GM21390 (cell line): Measurements from ENCODE around the gene LRP2.
"Not testable (repeated sequence)": the region's sequence is repeated elsewhere in the genome, so short reads cannot be mapped to it uniquely, and the experiment has no call there.

Experiments used
- ATAC-seq: cut with Tn5 transposase; IDR thresholded peaks from one replicate; pipeline ENCODE4 v1.9.1; 2021; ENCODE audit not compliant: unreplicated experiment

Gene LRP2

DNA sequence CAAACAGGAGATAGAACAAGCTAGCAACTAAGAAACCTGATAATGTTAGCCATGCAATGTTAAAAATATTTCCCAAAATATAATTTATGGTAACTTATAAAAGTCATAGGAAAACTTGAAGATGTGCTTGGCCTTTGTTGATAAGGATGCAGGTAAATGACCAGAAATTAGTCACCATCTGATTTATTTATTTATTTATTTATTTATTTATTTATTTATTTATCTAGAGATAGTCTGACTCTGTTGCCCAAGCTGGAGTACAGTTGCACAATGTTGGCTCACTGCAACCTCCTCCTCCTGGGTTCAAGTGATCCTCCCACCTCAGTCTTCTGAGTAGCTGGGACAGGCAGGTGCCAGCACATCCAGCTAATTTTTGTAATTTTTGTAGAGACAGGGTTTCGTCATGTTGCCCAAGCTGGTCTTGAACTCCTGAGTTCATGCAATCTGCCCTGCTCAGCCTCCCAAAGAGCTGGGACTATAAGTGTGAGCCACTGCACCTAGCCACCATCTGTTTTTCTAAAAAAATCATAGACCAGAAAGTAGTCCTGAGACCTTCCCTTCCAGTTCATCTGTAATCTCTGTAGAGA lies 183.4 kb downstream of the LRP2 start:
- ATAC-seq, result no peak

DNA sequence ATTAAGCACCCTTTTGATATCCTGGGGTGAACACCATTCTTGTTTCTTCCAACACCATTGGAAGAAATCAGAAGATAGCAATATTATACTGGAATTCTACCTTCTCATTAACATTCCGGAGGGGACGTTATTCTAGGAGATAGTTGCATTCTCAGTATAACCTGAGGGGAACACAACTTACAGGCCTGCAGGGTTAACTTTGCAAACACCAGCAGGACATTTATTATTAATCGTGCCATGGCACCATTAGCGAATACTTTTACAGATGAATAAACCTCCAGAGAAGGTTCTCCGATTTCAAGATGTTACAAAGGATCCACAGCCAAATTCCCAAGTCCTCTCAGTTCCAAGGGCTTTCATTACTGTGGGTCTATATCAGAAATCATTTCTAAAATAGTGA lies 184.0 kb downstream of the LRP2 start:
- ATAC-seq, result no peak

GRCh38 chr2:169175112-169175511 lies 187.2 kb downstream of the LRP2 start:
- no peak for ATAC-seq

- ATAC-seq, result no peak
Measured at GRCh38 chr2:169173876-169174275, 188.5 kb downstream of the LRP2 start.

DNA sequence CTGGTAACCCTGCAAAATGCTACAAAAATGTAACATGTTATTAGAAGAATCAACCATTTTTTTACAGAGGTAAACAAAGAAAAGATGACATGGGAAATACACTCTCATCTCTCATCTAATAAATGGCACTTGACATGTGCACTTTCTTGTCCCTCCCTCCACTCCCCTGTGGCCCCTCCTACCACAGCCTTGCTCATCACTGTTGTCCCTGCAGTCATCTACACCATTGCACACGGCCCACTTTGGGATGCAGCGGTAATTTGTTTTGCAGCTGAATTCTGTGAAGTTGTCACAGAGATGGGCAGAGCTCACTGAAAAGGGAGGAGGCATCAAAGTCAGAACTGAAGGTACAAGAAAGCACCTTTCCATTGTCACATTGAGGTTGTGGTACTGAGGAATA lies 189.4 kb downstream of the LRP2 start:
- no peak for ATAC-seq

GRCh38 chr2:169172151-169172735 lies 190.1 kb downstream of the LRP2 start:
- ATAC-seq, result no peak

GRCh38 chr2:169165791-169166190 lies 196.5 kb downstream of the LRP2 start:
- no peak for ATAC-seq

DNA sequence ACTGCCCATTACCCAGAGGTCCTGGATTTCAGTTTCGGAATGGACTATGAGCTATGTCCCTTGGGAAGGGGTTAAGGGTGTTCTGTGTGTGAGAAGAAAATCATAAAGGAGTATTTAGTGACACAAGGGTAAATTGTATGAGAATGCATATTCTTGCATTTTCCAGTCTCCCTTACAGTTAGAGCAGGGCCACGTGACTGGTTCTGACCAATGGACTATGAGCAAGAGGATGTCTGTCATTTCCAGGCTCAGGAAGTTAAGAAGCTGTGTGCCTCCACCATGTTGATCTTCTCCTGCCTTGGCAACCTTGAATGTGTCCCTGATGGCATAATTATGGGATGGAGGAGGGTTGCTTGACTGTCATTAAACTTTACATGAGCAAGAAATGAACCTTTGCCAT lies 198.0 kb downstream of the LRP2 start:
- ATAC-seq, result no peak

- ATAC-seq, result no peak
Measured at GRCh38 chr2:169162613-169163012, 199.7 kb downstream of the LRP2 start.

GRCh38 chr2:169160926-169161481 lies 201.3 kb downstream of the LRP2 start:
- no peak for ATAC-seq

DNA sequence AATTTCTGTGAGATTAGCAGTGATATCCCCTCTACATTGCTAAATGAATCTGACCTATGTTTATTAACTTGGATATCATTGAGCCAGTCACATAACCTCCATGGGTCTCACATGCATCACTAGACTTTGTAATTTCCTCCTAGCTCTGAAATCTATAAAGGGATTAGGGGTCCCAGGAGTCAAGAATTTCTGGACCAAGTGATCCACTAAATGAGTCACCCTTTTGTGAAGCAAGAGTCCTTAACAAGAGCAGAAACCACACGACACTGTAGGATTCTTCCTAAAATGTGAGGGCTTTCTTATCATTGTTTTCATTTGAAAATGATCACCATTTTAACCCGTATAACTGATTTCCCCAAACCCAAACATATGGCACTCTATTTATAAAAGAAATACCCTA lies 202.6 kb downstream of the LRP2 start:
- ATAC-seq, result no peak

DNA sequence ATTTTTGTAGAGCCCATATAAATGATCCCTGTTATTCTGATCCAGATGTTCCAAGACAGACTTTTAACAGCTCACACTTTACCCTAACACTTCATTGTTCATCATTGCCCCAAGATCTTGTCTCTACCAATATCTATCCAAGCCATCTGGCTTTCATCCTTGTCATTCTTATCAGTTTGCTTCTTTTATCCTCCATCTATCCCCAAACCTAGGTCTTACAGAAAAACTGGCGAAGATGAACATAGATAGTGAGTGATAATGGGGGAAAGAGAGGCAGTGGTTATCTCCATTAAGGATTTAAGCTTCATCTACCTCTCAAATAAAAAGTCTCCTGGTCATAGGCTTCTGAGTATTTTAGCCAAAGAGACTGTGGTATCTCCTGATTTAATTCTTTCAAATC lies 203.5 kb downstream of the LRP2 start:
- ATAC-seq, result no peak

DNA sequence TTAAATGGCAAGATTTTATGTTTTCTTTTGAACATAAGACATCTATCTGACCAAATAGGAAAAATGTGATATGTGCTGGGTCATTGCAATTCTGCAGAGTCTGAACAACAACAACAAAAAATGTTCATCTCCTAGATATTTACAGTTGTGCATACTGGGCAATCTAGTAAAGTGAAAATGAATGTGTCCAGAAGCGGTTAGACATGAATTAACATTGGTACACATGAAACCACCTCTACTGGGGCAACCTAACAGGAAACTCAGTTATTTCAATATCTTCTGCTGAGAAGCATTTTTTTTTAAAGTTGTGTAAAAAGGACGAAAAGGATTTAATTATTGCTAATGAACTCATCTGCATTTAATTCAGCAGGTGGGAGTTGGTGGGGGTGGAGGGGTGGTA lies 216.1 kb downstream of the LRP2 start:
- no peak for ATAC-seq

DNA sequence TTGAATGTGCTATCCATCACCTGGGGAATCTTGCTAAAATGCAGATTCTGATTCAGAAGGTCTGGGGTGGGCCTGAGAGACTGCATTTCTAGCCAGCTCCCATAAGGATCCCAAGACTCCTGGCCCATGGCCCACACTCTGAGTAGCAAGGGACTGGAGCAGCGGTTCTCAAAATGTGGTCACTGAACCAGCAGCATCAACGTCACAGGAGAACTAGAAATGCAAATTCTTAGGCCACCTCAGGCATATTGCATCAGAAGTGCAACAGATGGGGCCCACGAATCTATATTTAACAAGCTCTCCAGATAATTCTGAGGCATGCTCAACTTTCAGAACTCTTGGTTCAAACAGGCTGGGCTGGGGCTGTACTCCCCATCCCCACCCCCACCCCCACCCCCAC lies 218.3 kb downstream of the LRP2 start:
- ATAC-seq, result no peak

DNA sequence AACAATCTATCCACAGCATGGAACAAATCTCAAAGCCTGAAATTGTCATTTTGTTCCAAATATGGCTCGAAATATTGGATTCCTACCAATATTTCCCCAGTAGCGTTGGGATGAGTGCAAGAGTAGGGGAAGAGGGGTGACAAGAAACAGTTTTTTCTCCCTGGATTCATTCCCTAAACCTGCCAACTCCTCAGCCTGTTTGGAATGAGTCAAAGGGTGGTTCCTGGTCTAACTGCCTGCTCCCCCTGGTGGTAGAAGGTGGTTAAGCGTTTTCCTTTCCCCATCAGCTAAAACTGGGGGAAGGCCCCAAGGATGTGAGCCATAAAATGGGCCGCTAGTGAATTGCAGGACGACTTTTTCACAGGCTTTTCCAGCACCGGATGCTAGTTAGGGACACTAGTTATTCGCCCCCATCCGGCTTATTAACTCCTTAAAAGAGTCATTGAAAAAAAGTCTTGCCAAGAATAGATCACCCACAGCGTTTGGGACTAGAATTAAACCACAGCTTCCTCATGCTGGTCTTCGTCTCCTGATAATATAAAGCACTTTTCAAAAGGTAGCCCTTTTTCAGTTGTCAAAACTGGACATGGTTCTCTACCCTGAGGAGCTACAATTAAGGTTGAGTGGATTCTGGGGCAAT lies 220.5 kb downstream of the LRP2 start:
- ATAC-seq, result peak; percentile 74

- ATAC-seq, result no peak
Measured at GRCh38 chr2:169139993-169140767, 222.2 kb downstream of the LRP2 start.

- no peak for ATAC-seq
Measured at GRCh38 chr2:169139145-169139544, 223.2 kb downstream of the LRP2 start.

DNA sequence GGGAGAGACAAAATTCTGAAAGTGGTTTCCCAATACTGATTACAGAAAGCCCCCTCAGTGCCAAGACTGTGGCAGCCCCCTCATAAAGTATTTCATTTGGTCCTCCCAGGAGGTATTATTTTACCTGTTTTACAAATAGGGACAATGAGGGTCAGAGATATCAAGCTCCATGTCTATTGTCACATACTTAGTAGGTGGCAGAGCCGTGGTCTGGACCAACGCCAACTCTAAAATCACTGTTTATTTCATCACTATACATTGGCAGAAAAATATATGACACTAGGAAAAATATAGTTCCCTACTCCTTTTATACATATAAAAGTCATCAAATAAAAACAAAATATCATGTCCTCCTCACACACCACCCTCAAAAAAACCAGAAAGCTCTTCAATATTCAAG lies 224.4 kb downstream of the LRP2 start:
- ATAC-seq, result no peak

- ATAC-seq, result no peak
Measured at GRCh38 chr2:169136885-169137534, 225.3 kb downstream of the LRP2 start.

DNA sequence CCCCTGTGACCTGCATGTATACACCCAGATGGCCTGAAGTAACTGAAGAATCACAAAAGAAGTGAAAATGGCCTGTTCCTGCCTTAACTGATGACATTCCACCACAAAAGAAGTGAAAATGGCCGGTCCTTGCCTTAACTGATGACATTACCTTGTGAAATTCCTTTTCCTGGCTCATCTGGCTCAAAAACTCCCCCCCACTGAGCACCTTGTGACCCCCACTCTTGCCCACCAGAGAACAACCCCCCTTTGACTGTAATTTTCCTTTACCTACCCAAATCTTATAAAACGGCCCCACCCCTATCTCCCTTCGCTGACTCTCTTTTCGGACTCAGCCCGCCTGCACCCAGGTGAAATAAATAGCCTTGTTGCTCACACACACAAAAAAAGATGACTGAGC lies 225.9 kb downstream of the LRP2 start:
- ATAC-seq, result not testable (repeated sequence)

- not testable (repeated sequence) for ATAC-seq
Measured at GRCh38 chr2:169134272-169134671, 228.1 kb downstream of the LRP2 start.
